ENCODE results near the gene CLTCL1. TPM values are rescaled to one million over a fixed set of nuclear protein-coding genes. Genes with fewer than 3 reads are reported as not detected.

The CLTCL1 gene
- total RNA-seq, 4 donors from 2014 or later: 8.5 to 19.2 (median 12.8) TPM

DNA sequence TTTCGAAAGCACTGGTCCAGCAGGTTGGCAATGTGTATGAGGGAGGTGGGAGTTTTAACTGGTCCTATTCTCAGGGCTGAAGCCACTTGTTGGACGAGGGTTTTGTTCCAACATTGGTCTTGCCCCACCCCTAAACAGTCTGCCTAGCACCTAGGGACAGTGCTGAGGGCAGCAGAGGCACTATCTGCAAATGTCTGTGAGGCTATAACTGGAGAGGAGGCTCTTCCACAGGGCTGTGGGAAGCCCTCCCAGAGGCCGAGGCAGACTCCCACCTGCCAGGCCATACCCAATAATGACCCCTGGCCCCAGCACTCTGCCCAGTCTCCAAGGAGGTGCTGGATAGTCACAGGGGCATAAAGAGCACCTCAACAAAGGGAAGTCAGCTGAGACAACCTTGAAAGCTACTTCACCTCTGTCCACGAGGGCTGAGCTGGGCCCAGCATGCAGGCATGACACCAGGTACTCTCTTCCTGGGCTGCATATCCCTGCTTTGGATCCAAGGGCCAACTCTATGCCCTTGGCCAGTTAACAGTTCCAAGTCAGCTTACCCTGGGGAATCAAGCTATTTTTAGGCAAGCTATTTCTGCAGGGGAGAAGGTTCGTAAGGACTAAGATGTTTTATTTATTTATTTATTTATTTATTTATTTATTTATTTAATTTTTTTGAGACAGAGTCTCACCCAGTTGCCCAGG lies 72.8 kb downstream of the CLTCL1 start:
- WGBS, 2 donors: 69 to 80% methylated on average over 4 to 5 of the region's 5 CpGs
- Histone ChIP-seq H3K9me3 (no peaks in the 10 kb centered on the region), H3K4me3 (replicated peaks in 1 of 3) (no peak overlapping the region), H3K4me1 (peaks cover 0 to 4% of the 10 kb centered on the region in 2 donors), H3K27ac (no peak overlapping the region), H3K36me3 (peaks cover 0 to 32% of the 10 kb centered on the region in 2 donors), H3K27me3 (no peaks in the 10 kb centered on the region)
- no peak for DNase-seq
- intact Hi-C loops (cut with DNase I): no loop called here
- no peak for TF ChIP-seq POLR2A (IDR thresholded peaks at IDR 0.05)
- TF ChIP-seq, protein P1, sequence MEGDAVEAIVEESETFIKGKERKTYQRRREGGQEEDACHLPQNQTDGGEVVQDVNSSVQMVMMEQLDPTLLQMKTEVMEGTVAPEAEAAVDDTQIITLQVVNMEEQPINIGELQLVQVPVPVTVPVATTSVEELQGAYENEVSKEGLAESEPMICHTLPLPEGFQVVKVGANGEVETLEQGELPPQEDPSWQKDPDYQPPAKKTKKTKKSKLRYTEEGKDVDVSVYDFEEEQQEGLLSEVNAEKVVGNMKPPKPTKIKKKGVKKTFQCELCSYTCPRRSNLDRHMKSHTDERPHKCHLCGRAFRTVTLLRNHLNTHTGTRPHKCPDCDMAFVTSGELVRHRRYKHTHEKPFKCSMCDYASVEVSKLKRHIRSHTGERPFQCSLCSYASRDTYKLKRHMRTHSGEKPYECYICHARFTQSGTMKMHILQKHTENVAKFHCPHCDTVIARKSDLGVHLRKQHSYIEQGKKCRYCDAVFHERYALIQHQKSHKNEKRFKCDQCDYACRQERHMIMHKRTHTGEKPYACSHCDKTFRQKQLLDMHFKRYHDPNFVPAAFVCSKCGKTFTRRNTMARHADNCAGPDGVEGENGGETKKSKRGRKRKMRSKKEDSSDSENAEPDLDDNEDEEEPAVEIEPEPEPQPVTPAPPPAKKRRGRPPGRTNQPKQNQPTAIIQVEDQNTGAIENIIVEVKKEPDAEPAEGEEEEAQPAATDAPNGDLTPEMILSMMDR (IDR thresholded peaks at IDR 0.05): no peak

GRCh38 chr22:19216579-19216978 lies 74.9 kb downstream of the CLTCL1 start:
- 96 to 97% methylated on average over 5 of the region's 5 CpGs for WGBS, 2 donors
- peaks cover 0 to 4% of the 10 kb centered on the region in 2 donors for H3K4me1 ChIP-seq
- DNase-seq: no peak
- no peaks in the 10 kb centered on the region for H3K9me3 ChIP-seq
- TF ChIP-seq, protein P1 (IDR thresholded peaks at IDR 0.05): no peak
- no peak for TF ChIP-seq POLR2A (IDR thresholded peaks at IDR 0.05)
- intact Hi-C loops (cut with DNase I): no loop called here
- H3K27ac ChIP-seq: no peak overlapping the region
- H3K27me3 ChIP-seq: no peaks in the 10 kb centered on the region
- H3K36me3 ChIP-seq: peaks cover 0 to 16% of the 10 kb centered on the region in 2 donors
- no peak overlapping the region for H3K4me3 ChIP-seq (replicated peaks in 1 of 3)

DNA sequence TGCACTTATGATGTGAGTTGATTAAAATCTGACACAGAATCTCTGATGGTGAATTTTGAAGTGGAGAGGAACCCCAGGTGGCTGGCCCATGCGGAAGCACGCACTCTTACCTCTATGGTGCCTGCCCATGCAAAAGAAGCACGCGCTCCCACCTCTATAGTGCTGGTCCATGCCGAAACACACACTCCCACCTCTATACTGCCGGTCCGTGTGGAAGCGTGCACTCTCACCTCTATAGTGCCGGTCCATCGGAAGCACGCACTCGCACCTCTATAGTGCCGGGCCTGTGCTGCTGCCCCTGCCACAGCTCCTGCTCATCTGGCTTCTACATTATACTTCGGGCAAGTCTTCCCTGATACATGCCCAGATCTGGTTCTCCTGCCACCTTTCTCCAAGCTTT lies 76.2 kb downstream of the CLTCL1 start:
- H3K9me3 ChIP-seq: no peaks in the 10 kb centered on the region
- H3K27me3 ChIP-seq: no peaks in the 10 kb centered on the region
- no peak for DNase-seq
- 94 to 97% methylated on average over 14 of the region's 14 CpGs for WGBS, 2 donors
- no peak overlapping the region for H3K4me3 ChIP-seq (replicated peaks in 1 of 3)
- TF ChIP-seq POLR2A (IDR thresholded peaks at IDR 0.05): no peak
- TF ChIP-seq, protein P1 (IDR thresholded peaks at IDR 0.05): no peak
- intact Hi-C loops (cut with DNase I): no loop called here
- H3K36me3 ChIP-seq: peaks cover 0 to 5% of the 10 kb centered on the region in 2 donors
- no peak overlapping the region for H3K27ac ChIP-seq
- H3K4me1 ChIP-seq: peaks cover 0 to 4% of the 10 kb centered on the region in 2 donors

GRCh38 chr22:19214078-19214473 lies 77.4 kb downstream of the CLTCL1 start:
- Histone ChIP-seq H3K27ac (no peak overlapping the region), H3K27me3 (no peaks in the 10 kb centered on the region), H3K4me1 (peaks cover 0 to 4% of the 10 kb centered on the region in 2 donors), H3K9me3 (no peaks in the 10 kb centered on the region), H3K36me3 (peaks cover 0 to 12% of the 10 kb centered on the region in 2 donors), H3K4me3 (replicated peaks in 1 of 3) (no peak overlapping the region)
- no peak for TF ChIP-seq POLR2A (IDR thresholded peaks at IDR 0.05)
- TF ChIP-seq, protein P1 (IDR thresholded peaks at IDR 0.05): no peak
- WGBS, 2 donors: 74 to 78% methylated on average over 4 of the region's 4 CpGs
- intact Hi-C loops (cut with DNase I): no loop called here
- DNase-seq: no peak

DNA sequence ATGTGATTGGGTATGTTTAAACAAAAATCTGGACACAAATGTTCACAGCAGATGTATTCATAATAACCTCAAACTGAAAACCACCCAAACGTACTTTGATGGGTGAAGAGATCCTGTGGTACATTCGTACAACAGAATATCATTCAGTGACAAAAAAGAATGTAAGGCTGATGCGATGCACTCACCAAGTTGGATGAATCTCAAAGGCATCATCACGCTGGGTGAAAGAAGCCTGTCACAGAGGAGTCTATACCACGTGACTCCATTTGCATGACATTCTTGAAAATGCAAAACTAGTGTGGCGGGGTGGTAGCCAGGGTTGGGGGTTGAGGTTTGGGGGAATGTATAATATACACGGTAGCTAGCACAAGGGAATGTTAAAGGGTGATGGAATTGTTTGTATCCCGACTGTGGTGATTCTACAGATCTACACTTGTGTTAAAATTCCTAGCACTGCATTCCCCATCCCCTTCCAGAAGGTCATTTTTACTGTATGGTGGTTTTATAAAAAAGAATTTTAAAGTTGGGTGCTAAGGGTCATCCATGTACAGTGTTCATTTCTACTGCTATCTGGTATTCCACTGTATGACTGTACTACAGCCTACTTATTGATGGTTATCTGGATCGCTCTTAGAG lies 78.0 kb downstream of the CLTCL1 start:
- Histone ChIP-seq H3K9me3 (no peaks in the 10 kb centered on the region), H3K27ac (no peak overlapping the region), H3K36me3 (peaks cover 0 to 15% of the 10 kb centered on the region in 2 donors), H3K4me3 (replicated peaks in 1 of 3) (no peak overlapping the region), H3K27me3 (no peaks in the 10 kb centered on the region), H3K4me1 (peaks cover 0 to 4% of the 10 kb centered on the region in 2 donors)
- TF ChIP-seq, protein P1 (IDR thresholded peaks at IDR 0.05): no peak
- TF ChIP-seq POLR2A (IDR thresholded peaks at IDR 0.05): no peak
- DNase-seq: no peak
- WGBS, 2 donors: 85 to 87% methylated on average over 9 of the region's 9 CpGs
- intact Hi-C loops (cut with DNase I): no loop called here
